ENCODE results near the gene TRAPPC3L.
A peak's percentile ranks its signal among the peaks of the same experiment; 100 is the strongest.

The TRAPPC3L gene

DNA sequence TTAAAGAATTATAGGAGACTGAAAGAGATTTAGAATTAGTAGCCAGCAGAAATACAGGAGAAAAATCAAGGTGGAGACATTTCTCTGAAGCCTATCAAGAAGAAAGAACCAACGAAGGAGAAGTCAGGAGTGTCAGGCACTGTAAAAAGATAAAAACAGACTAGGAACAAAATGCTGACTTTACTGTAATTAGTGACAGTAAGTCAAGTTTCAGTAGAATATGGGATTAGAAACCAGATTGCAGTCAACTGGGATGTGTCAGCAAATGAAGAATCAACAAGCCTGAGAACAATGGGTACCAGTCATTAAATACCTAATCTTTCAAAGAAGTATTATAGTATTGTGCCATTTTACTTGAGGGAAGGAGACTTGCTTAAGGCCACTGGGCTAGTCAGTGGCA is 62.7 kb downstream of the TRAPPC3L start:
- TF ChIP-seq TAF1 (IDR thresholded peaks at IDR 0.05; ENCODE audit: low read depth, low read length) (no peak), POLR2A (IDR thresholded peaks at IDR 0.05; ENCODE audit: low read depth, low read length) (no peak), POLR2AphosphoS5 (IDR thresholded peaks at IDR 0.05; ENCODE audit: low read depth, low read length) (no peak), POU2F2 (IDR thresholded peaks at IDR 0.05; ENCODE audit: low read depth, low read length) (no peak)
- DNase-seq (ENCODE audit: insufficient read length, low spot score) (no peak), FAIRE-seq (no peak)

DNA sequence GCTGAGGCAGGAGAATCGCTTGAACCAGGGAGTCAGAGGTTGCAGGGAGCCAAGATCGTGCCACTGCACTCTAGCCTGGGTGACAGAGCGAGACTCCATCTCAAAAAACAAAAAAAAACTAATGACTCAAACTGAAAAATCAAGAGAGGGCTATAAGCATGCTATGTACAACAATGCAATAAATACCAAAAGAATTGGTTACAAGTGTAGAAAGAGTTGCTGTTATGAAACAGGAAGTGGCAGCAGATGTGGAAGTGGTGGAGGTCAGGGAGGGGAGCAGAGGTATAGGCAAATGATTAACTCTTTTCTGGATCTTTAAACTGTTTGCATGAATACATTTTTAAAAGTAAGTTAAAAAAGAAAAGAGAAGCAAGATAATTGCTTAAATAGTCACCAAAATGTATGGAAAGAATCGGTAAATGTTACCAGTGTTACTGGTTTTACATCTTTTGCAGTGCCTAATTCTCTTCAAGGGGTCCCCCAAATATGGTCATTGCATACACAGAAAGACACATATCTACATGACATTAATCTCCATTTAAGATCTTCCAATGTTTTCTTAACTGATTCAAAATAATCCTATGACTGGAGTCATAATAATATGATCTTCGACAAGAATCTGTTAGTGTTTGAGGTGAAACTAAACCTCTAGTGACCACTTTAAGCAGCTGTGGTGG is 69.3 kb downstream of the TRAPPC3L start:
- FAIRE-seq (peak; percentile 92), DNase-seq (ENCODE audit: insufficient read length, low spot score) (peak; percentile 22)
- peak; percentile 94 for TF ChIP-seq SPI1 (IDR thresholded peaks at IDR 0.05; ENCODE audit: low read depth, low read length)
- peak; percentile 55 for TF ChIP-seq POU2F2 (IDR thresholded peaks at IDR 0.05; ENCODE audit: low read depth, low read length)
- no peak for TF ChIP-seq TAF1 (IDR thresholded peaks at IDR 0.05; ENCODE audit: low read depth, low read length)
- TF ChIP-seq POLR2AphosphoS5 (IDR thresholded peaks at IDR 0.05; ENCODE audit: low read depth, low read length): no peak
- TF ChIP-seq POLR2A (IDR thresholded peaks at IDR 0.05; ENCODE audit: low read depth, low read length): no peak
- TF ChIP-seq PAX5 (IDR thresholded peaks at IDR 0.05; ENCODE audit: insufficient read depth, low read length, severe bottlenecking): no peak

DNA sequence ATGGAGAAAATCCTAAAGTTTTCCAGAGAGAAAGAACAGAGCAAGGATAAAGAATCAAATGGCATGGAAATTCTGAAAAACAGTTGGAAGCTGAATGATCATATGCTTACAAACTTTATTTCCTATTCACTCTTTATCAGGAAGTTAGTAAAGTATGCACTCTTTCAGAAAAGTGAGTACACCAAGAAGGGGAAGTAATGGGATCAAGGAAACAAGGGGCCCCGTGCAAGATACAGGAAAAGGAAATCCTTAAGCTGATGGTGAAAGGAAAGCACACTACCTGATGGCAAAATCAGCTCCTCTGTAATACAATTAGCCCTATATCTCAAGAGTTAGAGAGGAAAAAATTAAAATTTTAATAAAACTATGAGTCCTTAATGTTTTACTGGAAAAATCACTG is 70.3 kb downstream of the TRAPPC3L start:
- TF ChIP-seq PAX5 (IDR thresholded peaks at IDR 0.05; ENCODE audit: insufficient read depth, low read length, severe bottlenecking): no peak
- TF ChIP-seq POLR2AphosphoS5 (IDR thresholded peaks at IDR 0.05; ENCODE audit: low read depth, low read length): no peak
- no peak for TF ChIP-seq POLR2A (IDR thresholded peaks at IDR 0.05; ENCODE audit: low read depth, low read length)
- no peak for TF ChIP-seq SPI1 (IDR thresholded peaks at IDR 0.05; ENCODE audit: low read depth, low read length)
- no peak for TF ChIP-seq POU2F2 (IDR thresholded peaks at IDR 0.05; ENCODE audit: low read depth, low read length)
- TF ChIP-seq TAF1 (IDR thresholded peaks at IDR 0.05; ENCODE audit: low read depth, low read length): no peak

DNA sequence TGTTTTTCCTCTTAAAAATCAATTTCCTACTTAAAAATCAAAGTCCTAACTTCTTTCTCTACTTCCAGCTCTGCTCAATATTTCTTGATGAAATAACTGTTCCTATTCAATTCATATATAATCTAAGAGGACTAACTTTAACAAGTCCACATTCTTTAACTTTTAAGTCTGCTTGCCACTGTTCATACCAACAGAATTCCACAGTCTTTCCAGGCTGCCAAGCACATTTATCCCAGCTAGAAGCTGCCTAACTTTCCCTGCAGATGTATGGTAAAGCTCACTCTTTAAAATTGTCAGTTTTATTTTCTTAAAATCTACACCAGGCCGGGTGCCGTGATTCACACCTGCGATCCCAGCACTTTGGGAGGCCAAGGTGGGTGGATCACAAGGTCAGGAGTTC is 72.8 kb downstream of the TRAPPC3L start:
- TF ChIP-seq POLR2A (IDR thresholded peaks at IDR 0.05; ENCODE audit: low read depth, low read length): no peak
- no peak for TF ChIP-seq TAF1 (IDR thresholded peaks at IDR 0.05; ENCODE audit: low read depth, low read length)
- no peak for TF ChIP-seq POLR2AphosphoS5 (IDR thresholded peaks at IDR 0.05; ENCODE audit: low read depth, low read length)
- DNase-seq (ENCODE audit: insufficient read length, low spot score): no peak
- FAIRE-seq: no peak

More for the DNA sequence above, 70.3 kb downstream of the TRAPPC3L start:
- no peak for DNase-seq (ENCODE audit: insufficient read length, low spot score)
- FAIRE-seq: no peak

DNA sequence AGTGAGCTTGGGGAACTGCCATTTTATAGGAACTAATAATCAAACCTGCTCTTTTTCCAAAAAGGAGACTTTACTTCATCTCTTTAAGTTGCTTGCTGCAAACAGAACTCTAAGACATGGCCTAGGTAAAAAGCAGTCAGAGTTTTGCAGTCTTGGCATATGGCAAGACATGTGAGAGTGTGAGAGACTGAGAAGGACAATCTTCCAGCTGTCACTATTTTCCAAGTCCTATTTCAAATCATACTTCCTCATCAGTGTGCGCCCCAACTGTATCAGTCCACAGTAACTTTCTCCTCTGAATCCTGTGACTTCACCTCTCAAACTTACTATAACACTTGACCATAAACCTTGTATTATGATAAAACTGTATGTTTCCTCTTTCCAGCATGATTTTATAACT is 74.0 kb downstream of the TRAPPC3L start:
- TF ChIP-seq POLR2AphosphoS5 (IDR thresholded peaks at IDR 0.05; ENCODE audit: low read depth, low read length): no peak
- TF ChIP-seq PAX5 (IDR thresholded peaks at IDR 0.05; ENCODE audit: insufficient read depth, low read length, severe bottlenecking): no peak
- TF ChIP-seq POU2F2 (IDR thresholded peaks at IDR 0.05; ENCODE audit: low read depth, low read length): no peak
- no peak for TF ChIP-seq TAF1 (IDR thresholded peaks at IDR 0.05; ENCODE audit: low read depth, low read length)
- TF ChIP-seq POLR2A (IDR thresholded peaks at IDR 0.05; ENCODE audit: low read depth, low read length): no peak
- no peak for TF ChIP-seq SPI1 (IDR thresholded peaks at IDR 0.05; ENCODE audit: low read depth, low read length)
- FAIRE-seq (no peak), DNase-seq (ENCODE audit: insufficient read length, low spot score) (no peak)

DNA sequence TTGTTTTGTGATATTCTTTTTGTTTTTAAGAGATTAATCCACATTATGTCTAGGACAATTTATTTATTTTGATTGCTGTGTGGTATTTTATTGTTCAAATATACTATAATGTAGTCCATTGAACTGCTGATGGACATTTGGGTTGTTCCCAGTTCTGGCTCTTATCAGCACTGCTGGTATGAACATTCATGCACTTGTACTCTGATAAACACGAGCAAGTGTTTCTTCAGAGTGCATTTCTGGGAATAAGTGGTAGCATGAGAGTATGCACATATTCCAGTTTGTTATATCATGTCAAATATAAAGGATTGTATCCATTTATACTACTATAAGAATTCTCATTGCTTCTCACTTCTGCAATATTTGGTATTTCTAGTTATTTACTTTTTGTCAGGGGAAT is 77.2 kb downstream of the TRAPPC3L start:
- TF ChIP-seq PAX5 (IDR thresholded peaks at IDR 0.05; ENCODE audit: insufficient read depth, low read length, severe bottlenecking) (no peak), SPI1 (IDR thresholded peaks at IDR 0.05; ENCODE audit: low read depth, low read length) (no peak), TAF1 (IDR thresholded peaks at IDR 0.05; ENCODE audit: low read depth, low read length) (no peak), POU2F2 (IDR thresholded peaks at IDR 0.05; ENCODE audit: low read depth, low read length) (no peak), POLR2AphosphoS5 (IDR thresholded peaks at IDR 0.05; ENCODE audit: low read depth, low read length) (no peak)
- DNase-seq (ENCODE audit: insufficient read length, low spot score) (no peak), FAIRE-seq (no peak)

DNA sequence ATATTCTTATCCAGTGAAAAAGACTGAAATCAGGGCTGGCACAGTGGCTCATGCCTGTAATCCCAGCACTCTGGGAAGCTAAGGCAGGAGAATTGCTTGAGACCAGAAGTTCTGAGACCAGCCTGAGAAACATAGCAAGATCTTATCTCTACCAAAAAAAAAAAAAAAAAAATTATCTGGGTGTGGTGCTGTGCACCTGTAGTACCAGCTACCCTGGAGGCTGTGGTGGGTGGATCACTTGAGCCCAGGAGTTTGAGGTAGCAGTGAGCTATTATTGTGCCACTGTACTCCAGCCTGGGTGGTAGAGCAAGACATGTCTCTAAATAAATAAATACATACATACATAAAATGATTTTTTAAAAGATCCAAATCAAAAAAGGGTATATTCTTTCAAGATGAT is 78.0 kb downstream of the TRAPPC3L start:
- FAIRE-seq (no peak), DNase-seq (ENCODE audit: insufficient read length, low spot score) (no peak)
- TF ChIP-seq TAF1 (IDR thresholded peaks at IDR 0.05; ENCODE audit: low read depth, low read length) (no peak), POLR2A (IDR thresholded peaks at IDR 0.05; ENCODE audit: low read depth, low read length) (no peak), PAX5 (IDR thresholded peaks at IDR 0.05; ENCODE audit: insufficient read depth, low read length, severe bottlenecking) (no peak), SPI1 (IDR thresholded peaks at IDR 0.05; ENCODE audit: low read depth, low read length) (no peak), POU2F2 (IDR thresholded peaks at IDR 0.05; ENCODE audit: low read depth, low read length) (no peak), POLR2AphosphoS5 (IDR thresholded peaks at IDR 0.05; ENCODE audit: low read depth, low read length) (no peak)

DNA sequence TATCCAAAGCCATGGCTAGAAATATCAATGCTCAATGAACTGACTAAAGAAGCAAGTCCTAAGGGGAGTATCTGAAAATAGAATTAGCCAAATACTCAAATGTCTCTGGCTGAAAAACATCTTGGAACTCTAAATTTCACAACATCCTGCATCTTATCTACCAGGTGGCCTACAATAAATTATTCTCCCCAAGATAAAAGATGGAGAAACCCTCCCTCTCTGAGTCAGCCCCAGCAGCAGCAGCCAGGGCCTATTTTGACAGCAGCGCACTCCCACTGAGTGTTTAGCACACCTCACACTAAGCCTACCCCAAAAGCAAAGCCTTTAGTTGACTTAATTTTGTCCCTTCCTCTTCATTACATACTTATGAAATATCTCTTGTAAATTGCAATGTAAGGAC is 78.4 kb downstream of the TRAPPC3L start:
- FAIRE-seq (no peak), DNase-seq (ENCODE audit: insufficient read length, low spot score) (no peak)
- TF ChIP-seq TAF1 (IDR thresholded peaks at IDR 0.05; ENCODE audit: low read depth, low read length): no peak
- no peak for TF ChIP-seq POLR2AphosphoS5 (IDR thresholded peaks at IDR 0.05; ENCODE audit: low read depth, low read length)
- TF ChIP-seq PAX5 (IDR thresholded peaks at IDR 0.05; ENCODE audit: insufficient read depth, low read length, severe bottlenecking): no peak
- TF ChIP-seq POU2F2 (IDR thresholded peaks at IDR 0.05; ENCODE audit: low read depth, low read length): no peak
- no peak for TF ChIP-seq SPI1 (IDR thresholded peaks at IDR 0.05; ENCODE audit: low read depth, low read length)
- no peak for TF ChIP-seq POLR2A (IDR thresholded peaks at IDR 0.05; ENCODE audit: low read depth, low read length)

DNA sequence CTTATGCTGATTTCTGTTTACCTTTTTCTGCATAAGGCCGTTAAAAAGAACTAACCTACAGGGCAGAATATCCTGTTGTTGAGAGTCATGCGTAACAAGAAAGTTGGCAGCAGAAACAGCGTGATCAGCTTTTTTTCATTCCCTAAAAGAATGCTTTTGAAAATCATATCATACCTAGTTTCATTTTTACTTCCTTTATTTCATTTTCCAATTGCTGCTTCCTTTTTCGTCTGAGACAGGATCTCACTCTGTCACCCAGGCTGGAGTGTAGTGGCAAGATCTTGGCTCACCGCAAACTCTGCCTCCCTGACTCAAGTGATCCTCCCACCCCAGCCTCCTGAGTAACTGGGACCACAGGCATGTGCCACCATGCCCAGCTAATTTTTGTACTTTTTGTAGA is 80.2 kb downstream of the TRAPPC3L start:
- peak; percentile 66 for FAIRE-seq

DNA sequence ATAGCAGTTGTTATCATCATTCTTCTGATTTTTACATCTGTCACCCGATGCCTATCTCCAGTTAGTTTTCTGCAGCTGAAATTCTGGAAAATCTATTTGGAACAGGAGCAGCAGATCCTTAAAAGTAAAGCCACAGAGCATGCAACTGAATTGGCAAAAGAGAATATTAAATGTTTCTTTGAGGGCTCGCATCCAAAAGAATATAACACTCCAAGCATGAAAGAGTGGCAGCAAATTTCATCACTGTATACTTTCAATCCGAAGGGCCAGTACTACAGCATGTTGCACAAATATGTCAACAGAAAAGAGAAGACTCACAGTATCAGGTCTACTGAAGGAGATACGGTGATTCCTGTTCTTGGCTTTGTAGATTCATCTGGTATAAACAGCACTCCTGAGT is 82.2 kb downstream of the TRAPPC3L start:
- peak; percentile 61 for FAIRE-seq
- no peak for DNase-seq (ENCODE audit: insufficient read length, low spot score)
- TF ChIP-seq POLR2A (IDR thresholded peaks at IDR 0.05; ENCODE audit: low read depth, low read length) (no peak), PAX5 (IDR thresholded peaks at IDR 0.05; ENCODE audit: insufficient read depth, low read length, severe bottlenecking) (no peak), POLR2AphosphoS5 (IDR thresholded peaks at IDR 0.05; ENCODE audit: low read depth, low read length) (no peak), TAF1 (IDR thresholded peaks at IDR 0.05; ENCODE audit: low read depth, low read length) (no peak), POU2F2 (IDR thresholded peaks at IDR 0.05; ENCODE audit: low read depth, low read length) (no peak), SPI1 (IDR thresholded peaks at IDR 0.05; ENCODE audit: low read depth, low read length) (no peak)

More for the DNA sequence above, 80.2 kb downstream of the TRAPPC3L start:
- TF ChIP-seq PAX5 (IDR thresholded peaks at IDR 0.05; ENCODE audit: insufficient read depth, low read length, severe bottlenecking): no peak
- no peak for DNase-seq (ENCODE audit: insufficient read length, low spot score)
